ENCODE data around the gene CETP. TPM values are rescaled to one million over a fixed set of nuclear protein-coding genes. Genes with fewer than 3 reads are reported as not detected.

CETP gene, protein sequence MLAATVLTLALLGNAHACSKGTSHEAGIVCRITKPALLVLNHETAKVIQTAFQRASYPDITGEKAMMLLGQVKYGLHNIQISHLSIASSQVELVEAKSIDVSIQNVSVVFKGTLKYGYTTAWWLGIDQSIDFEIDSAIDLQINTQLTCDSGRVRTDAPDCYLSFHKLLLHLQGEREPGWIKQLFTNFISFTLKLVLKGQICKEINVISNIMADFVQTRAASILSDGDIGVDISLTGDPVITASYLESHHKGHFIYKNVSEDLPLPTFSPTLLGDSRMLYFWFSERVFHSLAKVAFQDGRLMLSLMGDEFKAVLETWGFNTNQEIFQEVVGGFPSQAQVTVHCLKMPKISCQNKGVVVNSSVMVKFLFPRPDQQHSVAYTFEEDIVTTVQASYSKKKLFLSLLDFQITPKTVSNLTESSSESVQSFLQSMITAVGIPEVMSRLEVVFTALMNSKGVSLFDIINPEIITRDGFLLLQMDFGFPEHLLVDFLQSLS
- 0.94 TPM for total RNA-seq

DNA sequence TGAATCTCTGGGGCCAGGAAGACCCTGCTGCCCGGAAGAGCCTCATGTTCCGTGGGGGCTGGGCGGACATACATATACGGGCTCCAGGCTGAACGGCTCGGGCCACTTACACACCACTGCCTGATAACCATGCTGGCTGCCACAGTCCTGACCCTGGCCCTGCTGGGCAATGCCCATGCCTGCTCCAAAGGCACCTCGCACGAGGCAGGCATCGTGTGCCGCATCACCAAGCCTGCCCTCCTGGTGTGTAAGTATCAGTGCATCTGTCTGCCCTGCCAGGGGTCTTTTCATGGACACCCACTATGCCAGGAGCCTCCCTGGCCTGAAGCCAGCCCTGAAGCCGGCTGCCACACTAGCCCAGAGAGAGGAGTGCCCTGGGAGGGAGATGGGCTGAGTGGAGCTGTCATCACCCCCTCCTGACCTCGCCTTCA lies at the start of gene CETP:
CETP (plus strand) TSS at position 100 of the 431 bp plus-strand sequence; CDS start at position 130, 30 bp downstream.

DNA sequence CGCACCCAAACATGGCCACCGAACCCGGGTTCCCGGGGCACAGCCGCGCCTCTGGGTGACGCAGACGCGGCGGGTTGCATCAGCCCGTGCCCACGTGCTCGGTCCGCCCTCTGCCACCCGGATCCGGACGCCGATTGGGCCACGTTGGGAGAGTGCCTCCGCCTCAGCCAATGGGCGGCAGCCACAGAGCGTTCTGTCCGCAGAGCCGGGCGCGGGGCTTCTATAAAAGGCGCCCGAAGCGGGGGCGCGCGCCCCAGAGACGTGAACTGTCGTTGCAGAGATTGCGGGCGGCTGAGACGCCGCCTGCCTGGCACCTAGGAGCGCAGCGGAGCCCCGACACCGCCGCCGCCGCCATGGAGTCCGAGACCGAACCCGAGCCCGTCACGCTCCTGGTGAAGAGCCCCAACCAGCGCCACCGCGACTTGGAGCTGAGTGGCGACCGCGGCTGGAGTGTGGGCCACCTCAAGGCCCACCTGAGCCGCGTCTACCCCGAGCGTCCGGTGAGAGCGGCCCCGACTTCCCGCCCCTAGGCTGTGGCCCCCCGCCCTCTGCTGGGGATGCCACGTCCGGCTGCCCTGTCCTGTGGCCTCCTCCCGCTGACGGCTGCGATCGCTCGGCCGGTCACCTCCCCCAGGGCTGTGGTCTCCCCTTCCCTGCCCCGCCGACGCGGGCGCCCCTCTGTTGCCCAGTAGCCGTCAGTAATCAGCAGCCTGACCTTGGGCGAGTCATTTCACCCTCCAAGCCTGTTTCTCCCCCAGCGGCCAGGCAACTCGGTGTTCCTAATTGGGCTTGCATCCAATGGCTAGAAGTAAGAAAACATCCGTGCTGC lies 29.6 kb upstream of the CETP start, which contains the start of gene HERPUD1:
HERPUD1 (plus strand) TSS at position 251 of the 829 bp plus-strand sequence; CDS start at position 354, 103 bp downstream.

DNA sequence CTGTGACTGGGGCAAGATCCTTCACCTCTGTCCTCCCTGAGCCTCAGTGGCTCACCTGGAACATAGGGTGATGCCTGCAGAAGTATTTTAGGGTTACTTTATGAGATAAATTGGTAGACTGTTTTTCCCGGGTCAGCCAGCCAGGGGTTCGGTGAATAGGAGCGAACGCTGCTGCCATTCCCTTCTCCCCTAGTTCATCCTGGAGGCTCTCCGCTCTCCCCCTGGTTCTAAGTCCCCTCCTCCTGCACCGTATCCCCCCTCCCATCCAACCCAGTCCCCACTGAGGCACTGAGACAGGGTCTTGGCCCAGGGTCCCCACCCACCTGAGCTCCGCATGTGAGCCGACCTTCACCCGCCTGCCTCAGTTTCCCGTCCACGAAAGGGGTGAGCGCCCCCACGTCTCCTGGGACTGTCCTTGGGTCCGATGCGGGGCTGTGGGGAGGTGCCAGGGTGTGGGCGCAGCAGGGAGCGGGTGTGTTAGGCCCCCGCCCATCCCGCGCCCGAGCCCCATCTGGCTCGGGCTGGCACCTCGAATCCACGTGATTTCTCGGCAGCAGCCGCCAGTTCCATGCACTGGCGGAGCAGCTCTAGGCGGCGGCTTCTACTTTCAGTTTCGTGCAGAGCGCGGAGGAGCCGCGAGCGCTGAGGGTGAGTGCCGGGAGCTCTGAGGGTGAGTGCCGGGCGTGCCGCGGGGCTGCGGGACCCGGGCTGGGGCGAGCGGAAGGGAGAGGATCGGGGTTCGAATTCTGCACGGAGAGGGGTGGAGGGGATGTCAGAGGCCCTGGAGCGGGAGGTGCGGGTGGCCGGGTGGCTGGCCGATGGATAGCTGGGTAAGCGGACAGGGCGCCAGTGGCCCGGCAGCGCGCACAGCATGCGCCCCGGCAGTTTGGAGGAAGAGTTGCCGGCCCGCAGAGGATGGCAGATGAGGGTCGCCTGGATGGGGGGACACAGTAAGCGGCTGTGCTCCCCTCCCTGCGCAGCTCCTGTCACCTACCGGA lies 27.5 kb downstream of the CETP start, which contains the start of gene NLRC5:
NLRC5 (plus strand) TSS at position 610 of the 998 bp plus-strand sequence. CDS start 31,156 bp downstream, outside the sequence.

Other genes with a start within 250 kb of the CETP start
- 216 TPM for gene NUP93, start 231.8 kb upstream of the CETP start, total RNA-seq
- gene SLC12A3, start 96.7 kb upstream of the CETP start, total RNA-seq: not detected
- 53.8 TPM for gene HERPUD1, start 29.8 kb upstream of the CETP start, total RNA-seq
- 5.9 TPM for gene NLRC5, start 27.6 kb downstream of the CETP start, total RNA-seq
- 51.3 TPM for gene CPNE2, start 130.6 kb downstream of the CETP start, total RNA-seq
- 101 TPM for gene PSME3IP1, start 224.1 kb downstream of the CETP start, total RNA-seq
- gene RSPRY1, start 224.4 kb downstream of the CETP start, total RNA-seq: 98.6 TPM

Measured in parietal lobe (tissue), 1 donor.